Heart left ventricle (tissue), 16 donors: ENCODE data around the gene OSGEP. TPM values are rescaled to one million over a fixed set of nuclear protein-coding genes. Genes with fewer than 3 reads are reported as not detected.
"Not testable (repeated sequence)": the region's sequence is repeated elsewhere in the genome, so short reads cannot be mapped to it uniquely, and the experiment has no call there.

ENCODE experiments used
- ATAC-seq, 4 donors: fragments of 200-7000 bp; cut with Tn5 transposase; one replicate each; pipeline ENCODE4 v1.9.1; 2020 to 2022; ENCODE audit warnings: moderate library complexity in 4 of 4, mild to moderate bottlenecking in 3 of 4, moderate number of reproducible peaks in 1 of 4
- DNase-seq, 5 donors: peaks; one replicate each; pipeline ENCODE4 v3.0.0-alpha.2; 2020
- H3K27ac ChIP-seq, 12 donors: fragments of 200-600 bp; sonication (generic) in 4 of 12; one replicate each; pipeline versions ENCODE4 v1.5.0 to v1.8.0; 2016 to 2022; ENCODE audit warnings: mild to moderate bottlenecking in 2 of 12
- H3K27me3 ChIP-seq, 9 donors: fragments of 200-600 bp; sonication (generic) in 2 of 9; one replicate each; pipeline versions ENCODE4 v1.5.1 to v1.8.0; 2016 to 2022; ENCODE audit warnings: mild to moderate bottlenecking in 3 of 9
- H3K36me3 ChIP-seq, 9 donors: fragments of 200-600 bp; sonication (generic) in 2 of 9; one replicate each; pipeline versions ENCODE4 v1.5.0 to v1.8.0; 2018 to 2022; ENCODE audit warnings: mild to moderate bottlenecking in 2 of 9
- H3K4me1 ChIP-seq, 12 donors: fragments of 200-600 bp; sonication (generic) in 4 of 12; one replicate each; pipeline versions ENCODE4 v1.5.0 to v1.8.0; 2016 to 2022; ENCODE audit warnings: mild to moderate bottlenecking in 3 of 12
- H3K4me3 ChIP-seq, 12 donors: fragments of 200-600 bp; sonication (generic) in 4 of 12; one replicate each; pipeline versions ENCODE4 v1.5.0 to v1.8.0; 2017 to 2022; ENCODE audit warnings: mild to moderate bottlenecking in 9 of 12, moderate library complexity in 4 of 12
- H3K9me3 ChIP-seq, 12 donors: fragments of 200-600 bp; sonication (generic) in 4 of 12; one replicate each; pipeline versions ENCODE4 v1.5.0 to v1.8.0; 2016 to 2022; ENCODE audit warnings: mild to moderate bottlenecking in 1 of 12
- CTCF ChIP-seq, 12 donors: fragments of 200-600 bp; sonication (generic) in 4 of 12; IDR thresholded peaks; one replicate each; pipeline versions ENCODE4 v1.5.0 to v1.8.0; 2018 to 2022; ENCODE audit warnings: antibody characterized with exemption in 12 of 12, mild to moderate bottlenecking in 5 of 12
- POLR2A ChIP-seq, 2 donors: fragments of 450-650 bp; IDR thresholded peaks; one replicate each; pipeline ENCODE4 v1.6.1; 2017; ENCODE audit warnings: antibody characterized with exemption in 2 of 2, mild to moderate bottlenecking in 2 of 2, moderate library complexity in 2 of 2
- WGBS, 4 donors: extraction: QIAGEN DNeasy Blood & Tissue Kit in 2 of 4; methylation state at CpG; one replicate each; pipeline versions ENCODE4 v1.1.5 to v1.1.7; 2013 to 2018; 5-methylcytosine and 5-hydroxymethylcytosine counted together
- intact Hi-C, 10 donors: fragments of 100-400 bp; cut with DNase I; formaldehyde crosslinking; loops; one replicate each; pipeline versions ENCODE4 v1.11.1 to v1.14.2; 2022
- polyA plus RNA-seq, 2 donors: library from polyadenylated mRNA; stranded (reverse); fragments of 200-250 nt; gene quantifications; one replicate each; pipeline ENCODE4 v1.2.3, GENCODE V29; 2013
- total RNA-seq, 9 donors: library from RNA; depleted of rRNA in 2 of 9; stranded (reverse); fragments of >200 nt in 2 of 9; fragmentation: NEBNext Ultra II Directional in 3 of 9; extraction: Animal tissue kit (Norgen Biotek cat#: 25700) in 3 of 9; gene quantifications; one replicate each; pipeline versions ENCODE4 v1.1.0 to v1.2.4, GENCODE V29; 2016 to 2023
- donor health status: ischemic (EF 13 %, LVEDD 7.1; RV severe dilation, severe dysfunction).
- donor health status: healthy with polysubstance abuse.
- donor health status: DM: no; HTN: yes; CAD: no.
- donor health status: DM: no; HTN: no; CAD: no.
- donor health status: ischemic (EF 25% LVEDD 6.9; RV normal size, moderate dysfunction).
- donor health status: ischemic (EF 25% LVEDD 5.7; RV mildly dilated, moderate dysfunction).
- donor health status: healthy.
- donor health status: DM: yes; HTN: yes; CAD: no.
- donor health status: ischemic (EF 35%, LVEDD 5.7; RV mildly dilated, moderate dysfunction).
- donor health status: nonischemic (EF 11% LVEDD 7.7; RV severe dilation, severe dysfunction).
- donor health status: DM: yes; HTN: yes; CAD: no.
- donor health status: PGD.
- donor health status: ischemic (EF 29% LVEDD 5.4; RV normal size, mild dysfunction).
- donor health status: nonischemic (EF 23%, LVEDD 6.1; RV moderate dilation, normal function).

Gene OSGEP
- total and polyA plus RNA-seq, 11 donors: 16.1 to 40.9 (median 21.6) TPM

- intact Hi-C loops: no loop called here
- no peak for TF ChIP-seq POLR2A (IDR thresholded peaks at IDR 0.05)
- TF ChIP-seq CTCF (IDR thresholded peaks at IDR 0.05): no peak
- no peak for DNase-seq
- no peak overlapping the region for H3K4me3 ChIP-seq
- H3K27me3 ChIP-seq: no peaks in the 10 kb centered on the region
- no peak overlapping the region for H3K27ac ChIP-seq
- whole genome bisulfite sequencing, 4 donors: 92 to 97% (median 96%) methylated on average over 5 of the region's 5 CpGs
- no peaks in the 10 kb centered on the region for H3K9me3 ChIP-seq
- peaks cover 0 to 70% (median 63%) of the 10 kb centered on the region in 9 donors for H3K36me3 ChIP-seq
- no peak for ATAC-seq
- H3K4me1 ChIP-seq: peaks cover 0 to 13% (median 0%) of the 10 kb centered on the region in 12 donors
Observed at GRCh38 chr14:20446889-20447288, 7.7 kb downstream of the OSGEP start.

GRCh38 chr14:20443650-20444049 is 11.0 kb downstream of the OSGEP start:
- intact Hi-C loops: not testable (repeated sequence)

GRCh38 chr14:20441461-20441860 is 13.2 kb downstream of the OSGEP start:
- no peak for DNase-seq
- TF ChIP-seq POLR2A (IDR thresholded peaks at IDR 0.05) (no peak), CTCF (IDR thresholded peaks at IDR 0.05) (no peak)
- Histone ChIP-seq H3K27ac (no peak overlapping the region), H3K4me1 (peaks cover 0 to 28% (median 0%) of the 10 kb centered on the region in 12 donors), H3K27me3 (peaks cover 0 to 6% (median 0%) of the 10 kb centered on the region in 9 donors), H3K36me3 (peaks cover 0 to 16% (median 9%) of the 10 kb centered on the region in 9 donors), H3K4me3 (no peak overlapping the region), H3K9me3 (no peaks in the 10 kb centered on the region)
- intact Hi-C loops: no loop called here
- 86 to 91% (median 88%) methylated on average over 2 of the region's 2 CpGs for WGBS, 4 donors
- no peak for ATAC-seq

More at GRCh38 chr14:20443650-20444049, 11.0 kb downstream of the OSGEP start:
- not testable (repeated sequence) for ATAC-seq, H3K27me3 ChIP-seq, H3K4me3 ChIP-seq, H3K27ac ChIP-seq, H3K9me3 ChIP-seq, DNase-seq
- Histone ChIP-seq H3K4me1 (peaks cover 0 to 28% (median 0%) of the 10 kb centered on the region in 12 donors), H3K36me3 (peaks cover 0 to 38% (median 31%) of the 10 kb centered on the region in 9 donors)
- 85 to 100% (median 92%) methylated on average over 2 to 3 of the region's 4 CpGs for WGBS, 4 donors

- intact Hi-C loops: no loop called here
- DNase-seq: no peak
- no peak overlapping the region for H3K27ac ChIP-seq
- H3K9me3 ChIP-seq: no peaks in the 10 kb centered on the region
- TF ChIP-seq CTCF (IDR thresholded peaks at IDR 0.05) (no peak), POLR2A (IDR thresholded peaks at IDR 0.05) (no peak)
- H3K4me3 ChIP-seq: no peak overlapping the region
- peaks cover 0 to 6% (median 0%) of the 10 kb centered on the region in 9 donors for H3K27me3 ChIP-seq
- peaks cover 0 to 28% (median under 1%) of the 10 kb centered on the region in 12 donors for H3K4me1 ChIP-seq
- 73 to 80% (median 76%) methylated on average over 5 of the region's 5 CpGs for WGBS, 4 donors
- no peak for ATAC-seq
- peaks cover 0 to 10% (median 3%) of the 10 kb centered on the region in 9 donors for H3K36me3 ChIP-seq
Observed at GRCh38 chr14:20440882-20441281, 13.7 kb downstream of the OSGEP start.

- TF ChIP-seq CTCF (IDR thresholded peaks at IDR 0.05): no peak
- no peak for TF ChIP-seq POLR2A (IDR thresholded peaks at IDR 0.05)
- no peak for ATAC-seq
- intact Hi-C loops: no loop called here
- peaks cover 0 to 28% (median 3%) of the 10 kb centered on the region in 12 donors for H3K4me1 ChIP-seq
- H3K4me3 ChIP-seq: no peak overlapping the region
- DNase-seq: no peak
- H3K36me3 ChIP-seq: peaks cover 0 to 6% (median 0%) of the 10 kb centered on the region in 9 donors
- WGBS, 4 donors: 86 to 93% (median 87%) methylated on average over 5 of the region's 5 CpGs
- H3K27ac ChIP-seq: no peak overlapping the region
- peaks cover 0 to 6% (median 0%) of the 10 kb centered on the region in 9 donors for H3K27me3 ChIP-seq
- H3K9me3 ChIP-seq: no peaks in the 10 kb centered on the region
Observed at GRCh38 chr14:20440465-20440864, 14.1 kb downstream of the OSGEP start.
